Duodenal mucosa (tissue), 2 donors: ENCODE results near the gene SNCA.

Source experiments
- H3K27ac ChIP-seq: one replicate; pipeline ENCODE4 v1.7.0; 2013; ENCODE audit warnings: low read depth, low read length
- H3K27me3 ChIP-seq, 2 donors: one replicate each; pipeline ENCODE4 v1.7.0; 2013; ENCODE audit warnings: low read length in 2 of 2, control low read depth in 1 of 2; ENCODE audit not compliant: insufficient read depth in 2 of 2, control insufficient read depth in 1 of 2
- H3K36me3 ChIP-seq, 2 donors: one replicate each; pipeline ENCODE4 v1.7.0; 2013; ENCODE audit warnings: low read length in 2 of 2, control low read depth in 1 of 2; ENCODE audit not compliant: insufficient read depth in 2 of 2, control insufficient read depth in 1 of 2
- H3K4me1 ChIP-seq, 2 donors: one replicate each; pipeline ENCODE4 v1.7.0; 2013; ENCODE audit warnings: low read length in 2 of 2, control low read depth in 1 of 2; ENCODE audit not compliant: insufficient read depth in 2 of 2, control insufficient read depth in 1 of 2
- H3K4me3 ChIP-seq, 2 donors: one replicate each; pipeline ENCODE4 v1.7.0; 2013; ENCODE audit warnings: low read length in 2 of 2, low read depth in 1 of 2
- H3K9ac ChIP-seq, 2 donors: one replicate each; pipeline ENCODE4 v1.7.0; 2013; ENCODE audit warnings: low read length in 2 of 2, low read depth in 1 of 2
- H3K9me3 ChIP-seq, 2 donors: one replicate each; pipeline ENCODE4 v1.7.0; 2013; ENCODE audit warnings: low read length in 2 of 2, control low read depth in 1 of 2; ENCODE audit not compliant: control insufficient read depth in 1 of 2

Gene SNCA

GRCh38 chr4:89799071-89799470 lies 37.9 kb downstream of the SNCA start:
- H3K9me3 ChIP-seq: no peaks in the 10 kb centered on the region
- H3K36me3 ChIP-seq: no peaks in the 10 kb centered on the region
- H3K9ac ChIP-seq: no peak overlapping the region
- H3K27ac ChIP-seq: no peak overlapping the region
- no peaks in the 10 kb centered on the region for H3K4me1 ChIP-seq
- H3K4me3 ChIP-seq: no peak overlapping the region
- H3K27me3 ChIP-seq: no peaks in the 10 kb centered on the region

GRCh38 chr4:89797117-89797516 lies 39.8 kb downstream of the SNCA start:
- Histone ChIP-seq H3K4me1 (no peaks in the 10 kb centered on the region), H3K27ac (no peak overlapping the region), H3K4me3 (no peak overlapping the region), H3K9me3 (no peaks in the 10 kb centered on the region), H3K9ac (no peak overlapping the region), H3K27me3 (no peaks in the 10 kb centered on the region), H3K36me3 (no peaks in the 10 kb centered on the region)

DNA sequence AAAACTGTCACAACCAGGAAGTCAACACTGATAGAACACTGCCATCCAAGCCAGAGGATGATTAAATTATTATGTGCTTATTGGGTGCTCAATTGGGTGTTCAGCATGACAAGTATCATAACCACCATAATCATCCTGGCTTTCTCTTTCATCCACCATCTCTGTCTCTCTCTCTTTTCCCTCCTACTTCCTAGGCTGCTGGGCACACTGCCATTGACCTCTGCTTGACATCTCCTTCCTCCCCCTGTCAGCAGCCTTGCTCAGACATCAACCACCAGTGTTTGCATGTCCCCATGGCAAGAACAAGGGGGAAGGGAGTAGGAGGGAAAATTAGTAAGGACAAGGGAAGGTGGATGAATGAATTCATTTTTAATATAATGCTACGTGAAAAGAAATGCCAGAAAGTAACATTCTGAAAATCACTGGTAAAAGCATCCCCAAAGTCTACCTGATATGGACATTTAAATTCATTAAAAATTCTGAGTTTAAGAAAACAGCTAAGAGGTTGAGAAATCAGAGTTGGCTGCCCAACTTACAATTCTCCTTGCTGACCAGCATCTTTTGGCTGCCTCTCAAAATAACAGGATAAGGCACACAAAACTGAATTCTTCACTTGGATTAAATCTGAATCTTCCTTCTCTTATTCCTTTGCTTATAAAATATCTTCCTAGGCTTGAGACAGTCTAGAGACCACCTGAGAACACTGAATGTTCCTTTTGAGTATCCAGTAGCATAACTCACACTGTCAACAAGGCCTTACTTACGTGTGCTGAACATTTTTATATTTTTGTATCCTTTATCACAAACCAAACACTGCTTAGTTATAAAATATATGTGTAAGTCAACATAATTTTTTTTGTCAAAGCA lies 48.5 kb downstream of the SNCA start:
- H3K4me3 ChIP-seq: no peak overlapping the region
- H3K9me3 ChIP-seq: no peaks in the 10 kb centered on the region
- H3K27me3 ChIP-seq: no peaks in the 10 kb centered on the region
- H3K9ac ChIP-seq: no peak overlapping the region
- no peaks in the 10 kb centered on the region for H3K4me1 ChIP-seq
- no peaks in the 10 kb centered on the region for H3K36me3 ChIP-seq
- no peak overlapping the region for H3K27ac ChIP-seq

DNA sequence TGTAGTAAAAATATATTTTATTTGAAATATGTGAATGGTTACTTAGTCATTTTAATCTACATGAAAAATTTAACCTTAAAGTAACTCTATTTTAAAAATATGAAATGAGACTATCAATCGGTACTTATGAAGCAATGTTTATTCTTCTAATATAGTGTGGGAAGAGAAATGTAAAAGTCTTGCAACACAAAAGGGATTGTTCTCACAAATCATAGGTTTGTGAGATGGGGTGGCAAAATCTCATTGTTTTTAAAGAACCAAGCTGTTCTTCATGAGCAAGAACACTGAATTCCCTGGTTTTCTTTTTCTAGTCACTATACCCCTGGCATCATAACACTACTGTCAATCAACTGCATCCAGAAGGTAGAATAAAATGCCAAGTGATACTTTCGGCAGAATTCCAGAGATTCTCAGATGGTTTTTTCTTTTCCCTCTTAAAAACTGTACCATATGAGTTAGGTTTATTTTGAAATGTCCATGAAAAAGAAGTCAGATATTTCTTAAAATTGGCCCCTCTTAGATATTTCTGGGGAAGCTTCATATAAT lies 52.2 kb downstream of the SNCA start:
- H3K27ac ChIP-seq: no peak overlapping the region
- no peak overlapping the region for H3K9ac ChIP-seq
- H3K27me3 ChIP-seq: no peaks in the 10 kb centered on the region
- H3K4me3 ChIP-seq: no peak overlapping the region
- no peaks in the 10 kb centered on the region for H3K4me1 ChIP-seq
- H3K9me3 ChIP-seq: no peaks in the 10 kb centered on the region
- no peaks in the 10 kb centered on the region for H3K36me3 ChIP-seq

DNA sequence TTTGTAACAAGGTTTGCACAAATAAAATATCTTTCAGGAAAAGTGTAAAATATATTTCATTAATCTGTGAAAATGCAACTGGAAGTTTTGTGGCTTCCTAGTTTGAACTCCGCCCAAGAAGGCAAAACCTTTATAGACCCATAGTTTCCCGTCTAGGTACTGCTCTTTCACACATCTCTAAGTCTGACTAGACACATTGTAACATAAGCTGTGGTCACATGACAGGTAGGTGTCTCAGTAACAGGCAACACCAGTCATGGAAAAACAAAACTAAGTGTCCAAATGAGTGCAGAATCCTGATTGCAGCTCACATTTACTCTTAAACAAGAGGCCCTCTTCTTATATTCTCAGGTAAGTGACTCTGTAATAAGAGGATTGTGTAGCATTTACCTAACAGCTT lies 55.6 kb downstream of the SNCA start:
- Histone ChIP-seq H3K36me3 (no peaks in the 10 kb centered on the region), H3K27me3 (no peaks in the 10 kb centered on the region), H3K27ac (no peak overlapping the region), H3K4me3 (no peak overlapping the region), H3K9me3 (peaks cover 0 to 5% of the 10 kb centered on the region in 2 donors), H3K9ac (no peak overlapping the region), H3K4me1 (no peaks in the 10 kb centered on the region)

- H3K9me3 ChIP-seq: no peaks in the 10 kb centered on the region
- H3K4me1 ChIP-seq: no peaks in the 10 kb centered on the region
- no peak overlapping the region for H3K27ac ChIP-seq
- H3K36me3 ChIP-seq: no peaks in the 10 kb centered on the region
- no peaks in the 10 kb centered on the region for H3K27me3 ChIP-seq
- no peak overlapping the region for H3K4me3 ChIP-seq
- no peak overlapping the region for H3K9ac ChIP-seq
Observed at GRCh38 chr4:89773805-89774204, 63.2 kb downstream of the SNCA start.

DNA sequence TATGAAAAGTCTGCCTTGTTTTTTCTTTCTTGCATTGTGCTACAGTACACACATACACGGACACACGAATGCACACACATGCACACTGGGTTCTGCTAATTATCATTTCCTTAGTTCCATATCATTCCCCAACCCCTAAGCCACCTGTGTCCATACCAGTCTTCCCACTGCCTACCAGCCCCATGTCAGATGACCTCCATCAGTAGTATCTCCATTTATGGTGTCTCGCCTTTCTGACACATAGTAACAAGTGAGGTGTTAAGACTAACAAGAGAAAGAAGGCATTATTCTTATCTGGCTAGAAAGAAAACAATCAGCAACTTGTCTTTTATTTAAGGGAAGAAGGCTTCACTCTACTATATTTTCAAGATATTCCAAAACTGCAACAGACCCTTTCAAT lies 67.1 kb downstream of the SNCA start:
- Histone ChIP-seq H3K27ac (no peak overlapping the region), H3K4me1 (no peaks in the 10 kb centered on the region), H3K4me3 (no peak overlapping the region), H3K9ac (no peak overlapping the region), H3K36me3 (no peaks in the 10 kb centered on the region), H3K27me3 (no peaks in the 10 kb centered on the region), H3K9me3 (no peaks in the 10 kb centered on the region)

DNA sequence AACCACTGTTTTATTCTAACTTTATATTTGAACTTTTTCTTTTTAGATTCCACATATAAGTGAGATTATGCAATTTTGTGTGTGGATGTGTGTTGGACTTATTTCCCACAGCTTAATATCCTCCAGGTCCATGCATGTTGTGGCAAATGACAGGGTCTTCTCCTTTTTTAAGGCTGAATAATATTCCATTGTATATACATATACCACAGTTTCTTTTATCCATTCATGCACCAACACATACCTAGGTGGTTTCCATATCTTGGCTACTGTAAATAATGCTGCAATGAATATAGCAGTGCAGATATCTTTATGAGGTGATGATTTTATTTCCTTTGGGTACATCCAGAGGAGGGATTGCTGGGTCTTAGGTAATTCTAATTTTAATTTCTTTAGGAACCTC lies 69.0 kb downstream of the SNCA start:
- Histone ChIP-seq H3K36me3 (no peaks in the 10 kb centered on the region), H3K4me1 (no peaks in the 10 kb centered on the region), H3K9me3 (no peaks in the 10 kb centered on the region), H3K9ac (no peak overlapping the region), H3K27ac (no peak overlapping the region), H3K27me3 (no peaks in the 10 kb centered on the region), H3K4me3 (no peak overlapping the region)

DNA sequence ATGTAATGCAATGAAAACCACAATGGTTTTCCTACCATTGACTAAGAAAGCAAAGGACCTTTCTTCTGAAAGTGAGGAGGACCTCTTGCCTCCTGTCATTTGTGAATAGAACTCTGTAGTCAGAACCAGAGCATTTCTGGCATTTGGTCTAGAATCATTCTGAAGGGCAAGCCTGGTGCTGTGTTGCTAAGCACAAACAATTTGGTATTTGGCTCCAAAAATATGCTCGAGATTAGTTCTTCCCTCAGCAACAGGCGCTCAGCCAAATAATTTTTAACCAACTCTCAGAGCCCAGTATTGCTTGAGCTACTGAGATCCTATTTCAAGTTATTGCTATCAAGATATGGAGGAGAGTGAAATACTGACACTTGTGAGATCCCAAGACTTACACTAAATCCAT lies 71.0 kb downstream of the SNCA start:
- H3K9ac ChIP-seq: no peak overlapping the region
- H3K27me3 ChIP-seq: no peaks in the 10 kb centered on the region
- H3K36me3 ChIP-seq: no peaks in the 10 kb centered on the region
- H3K9me3 ChIP-seq: no peaks in the 10 kb centered on the region
- H3K4me1 ChIP-seq: no peaks in the 10 kb centered on the region
- H3K4me3 ChIP-seq: no peak overlapping the region
- no peak overlapping the region for H3K27ac ChIP-seq

GRCh38 chr4:89765528-89765927 lies 71.4 kb downstream of the SNCA start:
- Histone ChIP-seq H3K36me3 (no peaks in the 10 kb centered on the region), H3K27me3 (no peaks in the 10 kb centered on the region), H3K4me1 (no peaks in the 10 kb centered on the region), H3K27ac (no peak overlapping the region), H3K9ac (no peak overlapping the region), H3K9me3 (no peaks in the 10 kb centered on the region), H3K4me3 (no peak overlapping the region)
